ENCODE data around the gene PITPNC1. TPM values are rescaled to one million over a fixed set of nuclear protein-coding genes. Genes with fewer than 3 reads are reported as not detected.

PITPNC1 gene
- total and polyA plus RNA-seq, 4 donors: 8.0 to 21.1 (median 15.2) TPM

- no peak for TF ChIP-seq CTCF (IDR thresholded peaks at IDR 0.05; ENCODE audit: control extremely low read depth, extremely low read depth)
- H3K4me3 ChIP-seq: no peak overlapping the region
- no peak for ATAC-seq (ENCODE audit: insufficient read depth, low FRiP score)
- H3K27ac ChIP-seq (ENCODE audit: low read depth in 1 of 2, low read length in 1 of 2): no peak overlapping the region
- no peak for DNase-seq
- H3K9me3 ChIP-seq (ENCODE audit: control insufficient read depth in 4 of 4, insufficient read depth in 3 of 4, low read length in 3 of 4): peaks cover 0 to 4% (median under 1%) of the 10 kb centered on the region in 4 donors
- no peak overlapping the region for H3K9ac ChIP-seq (ENCODE audit: insufficient read depth in 1 of 2, low read length in 2 of 2)
- whole genome bisulfite sequencing, 2 donors: 96 to 100% methylated on average over 3 of the region's 3 CpGs
- peaks cover 0 to 2% (median 0%) of the 10 kb centered on the region in 5 donors for H3K4me1 ChIP-seq (ENCODE audit: control insufficient read depth in 5 of 5, insufficient read depth in 5 of 5, low read length in 5 of 5)
- no peaks in the 10 kb centered on the region for H3K27me3 ChIP-seq (ENCODE audit: control insufficient read depth in 3 of 3, insufficient read depth in 3 of 3, low read length in 2 of 3)
- peaks cover 0 to 2% (median 0%) of the 10 kb centered on the region in 4 donors for H3K36me3 ChIP-seq (ENCODE audit: control insufficient read depth in 4 of 4, insufficient read depth in 4 of 4, low read length in 4 of 4)
Observed at GRCh38 chr17:67456889-67457288, 79.8 kb downstream of the PITPNC1 start.

DNA sequence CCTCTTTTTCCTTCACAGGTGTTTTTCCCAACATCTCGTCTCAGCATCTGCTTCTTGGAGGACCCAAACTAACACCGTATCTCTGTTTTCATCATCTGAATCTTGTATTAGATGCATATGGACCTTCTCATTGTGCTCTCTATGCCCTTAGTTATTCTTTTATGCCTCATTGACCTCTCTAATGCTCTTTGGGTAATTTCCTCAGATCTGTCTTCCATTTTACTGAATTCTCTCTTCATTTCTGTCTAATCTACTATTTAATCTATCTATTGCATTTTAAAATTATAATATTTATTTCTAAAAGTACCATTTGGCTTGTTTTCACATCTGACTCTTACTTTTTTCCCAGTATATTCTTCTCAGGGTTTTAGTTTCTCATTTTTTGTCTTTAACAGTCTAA lies 81.1 kb downstream of the PITPNC1 start:
- H3K9ac ChIP-seq (ENCODE audit: insufficient read depth in 1 of 2, low read length in 2 of 2): no peak overlapping the region
- no peak for TF ChIP-seq CTCF (IDR thresholded peaks at IDR 0.05; ENCODE audit: control extremely low read depth, extremely low read depth)
- 95 to 97% methylated on average over 2 of the region's 2 CpGs for WGBS, 2 donors

DNA sequence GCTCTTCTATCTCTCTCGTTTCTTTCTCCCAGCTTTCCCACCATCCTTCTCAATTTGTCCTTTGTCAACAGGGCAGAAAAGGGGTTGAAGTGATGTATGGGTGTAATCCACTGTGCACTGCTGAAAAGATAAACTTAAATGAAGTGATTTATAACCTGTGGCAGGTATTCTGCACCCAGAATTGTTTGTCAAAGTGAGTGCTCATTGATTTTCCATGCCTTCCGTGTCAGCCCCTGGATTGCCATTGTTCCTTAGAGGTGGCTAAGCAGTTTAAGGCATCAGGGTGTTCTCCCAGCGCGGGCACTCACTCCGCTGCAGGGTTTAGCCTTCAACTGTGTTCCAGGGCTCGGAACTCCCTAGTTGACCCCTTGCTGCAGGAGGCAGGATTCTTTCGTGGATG lies 82.9 kb downstream of the PITPNC1 start:
- no peak overlapping the region for H3K4me3 ChIP-seq
- H3K4me1 ChIP-seq (ENCODE audit: control insufficient read depth in 5 of 5, insufficient read depth in 5 of 5, low read length in 5 of 5): peaks cover 0 to 3% (median 0%) of the 10 kb centered on the region in 5 donors
- H3K27me3 ChIP-seq (ENCODE audit: control insufficient read depth in 3 of 3, insufficient read depth in 3 of 3, low read length in 2 of 3): no peaks in the 10 kb centered on the region
- peaks cover 0 to 4% (median under 1%) of the 10 kb centered on the region in 4 donors for H3K9me3 ChIP-seq (ENCODE audit: control insufficient read depth in 4 of 4, insufficient read depth in 3 of 4, low read length in 3 of 4)
- DNase-seq (no peak), ATAC-seq (ENCODE audit: insufficient read depth, low FRiP score) (no peak)
- 85 to 90% methylated on average over 7 of the region's 7 CpGs for WGBS, 2 donors
- no peak overlapping the region for H3K9ac ChIP-seq (ENCODE audit: insufficient read depth in 1 of 2, low read length in 2 of 2)
- H3K27ac ChIP-seq (ENCODE audit: low read depth in 1 of 2, low read length in 1 of 2): no peak overlapping the region
- no peak for TF ChIP-seq CTCF (IDR thresholded peaks at IDR 0.05; ENCODE audit: control extremely low read depth, extremely low read depth)
- H3K36me3 ChIP-seq (ENCODE audit: control insufficient read depth in 4 of 4, insufficient read depth in 4 of 4, low read length in 4 of 4): peaks cover 0 to 2% (median 0%) of the 10 kb centered on the region in 4 donors

More for the DNA sequence above, 81.1 kb downstream of the PITPNC1 start:
- Histone ChIP-seq H3K27me3 (ENCODE audit: control insufficient read depth in 3 of 3, insufficient read depth in 3 of 3, low read length in 2 of 3) (no peaks in the 10 kb centered on the region), H3K36me3 (ENCODE audit: control insufficient read depth in 4 of 4, insufficient read depth in 4 of 4, low read length in 4 of 4) (peaks cover 0 to 2% (median 0%) of the 10 kb centered on the region in 4 donors), H3K9me3 (ENCODE audit: control insufficient read depth in 4 of 4, insufficient read depth in 3 of 4, low read length in 3 of 4) (peaks cover 0 to 4% (median under 1%) of the 10 kb centered on the region in 4 donors), H3K4me3 (no peak overlapping the region), H3K27ac (ENCODE audit: low read depth in 1 of 2, low read length in 1 of 2) (peak overlapping the region in 1 of 2 donors; percentile 14), H3K4me1 (ENCODE audit: control insufficient read depth in 5 of 5, insufficient read depth in 5 of 5, low read length in 5 of 5) (peaks cover 0 to 2% (median 0%) of the 10 kb centered on the region in 5 donors)
- ATAC-seq (ENCODE audit: insufficient read depth, low FRiP score): no peak
- no peak for DNase-seq

All from lung (tissue), 12 donors.